GM19467 (cell line): ENCODE measurements around the gene MIAT.
"Not testable (repeated sequence)": the region's sequence is repeated elsewhere in the genome, so short reads cannot be mapped to it uniquely, and the experiment has no call there.

Experiments
- ATAC-seq: cut with Tn5 transposase; IDR thresholded peaks from one replicate; pipeline ENCODE4 v1.9.1; 2021; ENCODE audit warnings: mild to moderate bottlenecking, moderate library complexity; ENCODE audit not compliant: unreplicated experiment

The MIAT gene

GRCh38 chr22:26656891-26657851, at the start of gene MIAT:
MIAT (plus strand) TSS chr22:26657588.
- ATAC-seq, result no peak

DNA sequence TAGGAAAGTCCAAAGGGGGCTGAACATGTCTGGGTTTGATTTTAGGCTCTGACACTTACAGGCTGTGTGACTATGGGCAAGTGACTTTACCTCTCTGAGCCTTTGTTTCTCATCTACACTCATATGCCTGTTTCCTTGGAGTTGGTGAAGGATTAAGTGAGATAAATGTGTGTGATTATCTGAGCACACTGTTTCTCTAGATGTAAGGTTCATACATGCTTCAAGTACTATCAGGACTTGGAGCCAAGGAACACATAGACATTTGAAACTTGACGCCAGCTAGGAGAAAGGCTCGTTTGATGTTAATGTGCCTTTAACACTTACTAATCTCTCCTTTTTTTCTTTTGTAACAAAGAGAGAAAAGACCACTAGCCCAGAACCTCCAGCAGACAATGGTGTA, 49.3 kb upstream of the MIAT start:
- ATAC-seq, result no peak

- ATAC-seq, result no peak
These were observed 48.1 kb upstream of the MIAT start for GRCh38 chr22:26609287-26609686.

DNA sequence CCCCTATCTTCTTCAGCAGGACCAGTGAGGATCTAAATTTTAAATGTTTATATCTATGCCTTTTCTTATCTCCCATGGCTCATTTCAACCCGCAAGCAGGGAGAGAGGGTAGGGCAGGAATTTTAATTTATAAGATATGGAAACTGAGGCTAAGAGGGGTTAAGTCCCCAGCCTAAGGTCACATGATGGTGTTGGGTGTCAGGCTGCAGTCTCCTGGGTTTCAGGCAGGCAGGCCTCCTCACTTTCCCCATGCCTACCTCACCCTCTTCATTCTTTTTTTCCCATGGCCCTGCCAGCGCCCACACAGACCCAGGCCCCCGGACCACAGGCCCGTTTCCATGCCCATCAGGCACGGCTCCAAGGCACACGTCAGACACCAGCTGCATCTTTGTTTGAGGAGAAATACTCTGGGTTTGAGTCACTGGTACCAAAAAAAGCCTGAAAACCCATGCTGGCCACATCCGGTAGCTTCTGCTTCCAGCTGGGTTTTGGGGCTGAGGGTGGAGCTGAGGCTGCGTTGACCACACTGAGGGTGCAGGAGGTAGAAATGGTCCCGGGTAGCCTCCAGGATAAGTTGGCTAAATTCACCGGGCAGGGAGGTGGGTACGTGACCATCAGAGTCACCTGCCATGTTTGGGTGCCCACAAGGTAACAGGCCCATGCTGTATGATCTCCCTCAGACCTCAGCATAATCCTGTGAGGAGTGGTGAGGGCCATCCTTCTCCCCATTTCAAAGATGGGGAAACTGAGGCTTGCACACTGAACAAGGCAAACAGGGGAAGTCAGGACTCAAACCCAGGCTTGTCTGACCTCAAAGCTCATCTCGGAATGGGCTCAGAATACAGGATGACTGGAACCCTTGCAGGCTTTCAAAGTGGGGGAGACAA, 47.1 kb upstream of the MIAT start:
- ATAC-seq, result peak; percentile 61

DNA sequence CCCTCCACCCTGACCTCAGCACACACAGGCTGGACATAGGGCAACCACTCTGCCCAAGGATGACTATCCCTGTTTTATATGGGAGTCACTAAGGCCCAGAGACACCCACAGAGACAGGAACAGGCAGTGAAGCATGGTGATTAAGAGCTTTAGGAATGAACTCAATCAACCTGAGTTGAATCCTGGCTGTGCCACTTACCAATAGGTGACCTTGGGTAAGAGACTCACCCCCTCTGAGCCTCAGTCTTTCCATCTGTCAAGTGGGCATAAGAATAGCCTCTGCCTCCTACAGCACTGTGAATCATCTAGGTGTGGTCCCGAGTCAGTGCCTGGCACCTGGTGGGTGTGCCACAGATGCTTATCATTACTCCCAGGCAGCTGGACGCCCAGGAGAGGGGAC, 46.4 kb upstream of the MIAT start:
- no peak for ATAC-seq

DNA sequence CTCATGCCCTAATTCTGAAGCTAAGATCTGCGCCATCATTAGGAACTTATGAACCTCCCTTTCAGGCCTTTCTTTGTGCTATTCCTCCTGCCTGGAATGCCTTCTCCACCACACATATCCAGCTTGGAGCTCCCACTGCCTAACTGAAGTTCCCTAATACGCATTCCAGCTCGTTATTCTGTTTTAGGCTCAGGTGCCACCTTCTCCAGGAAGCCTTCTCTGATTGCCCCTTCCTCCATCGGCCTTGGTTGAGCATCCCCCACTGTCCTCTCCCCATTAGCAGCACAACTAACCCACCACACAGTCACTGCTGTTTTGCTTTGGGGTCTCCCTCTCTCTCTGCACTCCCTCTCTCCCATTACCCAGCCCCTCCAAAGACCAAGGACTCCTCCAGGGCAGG, 44.7 kb upstream of the MIAT start:
- ATAC-seq, result no peak

DNA sequence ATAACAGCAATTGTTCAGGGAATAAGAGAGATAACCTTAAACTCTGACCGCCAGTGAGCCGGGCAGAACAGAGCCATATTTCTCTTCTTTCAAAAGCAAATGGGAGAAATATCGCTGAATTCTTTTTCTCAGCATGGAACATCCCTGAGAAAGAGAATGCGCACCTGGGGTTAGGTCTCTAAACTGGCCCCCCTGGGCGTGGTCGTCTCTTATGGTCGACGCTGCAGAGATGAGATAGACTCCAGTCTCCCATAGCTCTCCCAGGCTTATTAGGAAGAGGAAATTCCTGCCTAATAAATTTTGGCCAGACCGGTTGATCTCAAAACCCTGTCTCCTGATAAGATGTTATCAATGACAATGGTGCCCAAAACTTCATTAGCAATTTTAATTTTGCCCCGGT, 43.6 kb upstream of the MIAT start:
- ATAC-seq, result not testable (repeated sequence)

GRCh38 chr22:26614322-26614721, 43.1 kb upstream of the MIAT start:
- ATAC-seq, result no peak

GRCh38 chr22:26615149-26615548, 42.2 kb upstream of the MIAT start:
- ATAC-seq, result peak; percentile 44

- no peak for ATAC-seq
These were observed 41.5 kb upstream of the MIAT start for GRCh38 chr22:26615830-26616435.

DNA sequence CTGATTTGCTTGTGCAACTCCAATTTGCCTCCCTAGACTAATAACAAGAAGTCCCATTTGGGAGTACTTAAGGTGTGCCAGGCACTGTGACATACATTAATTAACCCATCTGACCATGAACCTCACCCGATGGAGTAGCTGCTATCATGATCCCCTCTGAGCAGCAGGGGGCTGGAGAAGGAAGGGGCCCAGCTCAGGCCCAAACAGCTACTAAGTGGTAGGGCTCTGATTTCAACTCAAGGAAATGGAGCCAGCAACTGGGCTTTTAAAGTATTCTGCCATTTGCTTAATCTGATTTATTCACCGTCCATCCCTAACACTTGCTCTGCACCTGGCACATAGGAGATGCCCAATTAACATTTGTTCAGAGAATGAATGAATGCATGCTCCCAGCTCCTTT, 40.7 kb upstream of the MIAT start:
- ATAC-seq, result no peak

GRCh38 chr22:26617271-26618199, 39.9 kb upstream of the MIAT start, which contains the start of gene CRYBB1:
CRYBB1 (minus strand) TSS chr22:26618027; CDS start chr22:26616319, 1,708 bp downstream.
- no peak for ATAC-seq

DNA sequence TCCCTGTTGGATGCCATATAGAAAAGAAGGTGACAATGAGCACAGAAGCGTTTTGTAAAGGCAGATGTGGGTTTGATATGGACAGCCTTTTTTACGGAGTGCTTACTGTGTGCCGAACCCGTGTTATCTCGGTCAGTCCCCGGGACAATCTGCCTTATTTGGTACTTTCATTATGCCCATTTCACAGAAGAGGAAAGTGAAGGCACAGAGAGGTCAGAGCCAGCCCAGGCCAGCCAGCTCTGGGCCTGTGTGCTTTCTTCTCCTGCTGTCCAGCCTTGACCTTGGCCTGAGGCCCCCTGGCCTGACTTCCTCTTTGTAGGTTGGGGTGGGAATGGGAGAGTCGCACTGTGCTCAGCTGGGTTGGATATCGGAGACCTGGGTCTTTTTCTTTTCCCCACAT, 38.9 kb upstream of the MIAT start:
- ATAC-seq, result no peak

DNA sequence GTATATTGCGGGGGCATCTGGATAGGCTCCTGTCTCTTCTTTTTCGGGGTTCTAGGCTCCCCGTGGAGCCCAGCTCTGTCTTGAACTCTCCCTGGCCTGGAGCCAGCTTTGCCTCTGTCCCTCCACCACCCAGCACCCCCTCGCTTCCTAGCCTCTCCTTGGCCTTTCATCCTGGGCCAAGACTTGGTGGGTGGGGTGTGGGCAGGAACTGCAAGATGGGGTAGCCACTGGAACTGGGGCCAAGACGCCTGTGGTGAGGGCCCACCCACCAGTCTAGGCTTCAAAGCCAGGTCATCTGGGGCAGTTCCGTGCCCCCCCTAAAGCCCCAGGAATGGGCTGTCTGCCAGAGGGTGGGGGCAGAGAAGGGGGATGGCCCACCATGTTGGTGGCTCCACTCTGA, 37.9 kb upstream of the MIAT start:
- no peak for ATAC-seq

DNA sequence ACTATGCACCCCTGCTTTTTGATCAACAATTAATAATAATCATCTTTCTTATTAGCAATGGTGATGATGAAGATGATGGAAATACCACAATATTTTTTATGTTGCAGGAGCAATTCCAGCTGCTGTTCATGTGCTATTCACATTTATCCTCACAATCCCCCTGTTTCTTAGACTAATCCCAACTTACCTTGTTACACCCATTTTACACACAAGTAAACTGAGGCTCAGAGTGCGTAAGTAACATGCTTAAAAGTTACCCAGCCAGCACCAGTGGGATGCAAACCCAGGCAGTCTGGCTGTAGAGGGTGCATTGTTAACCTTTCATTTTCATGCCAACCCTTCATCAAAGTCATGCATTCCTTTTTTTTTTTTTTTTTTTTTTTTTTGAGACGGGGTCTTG, 37.2 kb upstream of the MIAT start:
- ATAC-seq, result no peak

DNA sequence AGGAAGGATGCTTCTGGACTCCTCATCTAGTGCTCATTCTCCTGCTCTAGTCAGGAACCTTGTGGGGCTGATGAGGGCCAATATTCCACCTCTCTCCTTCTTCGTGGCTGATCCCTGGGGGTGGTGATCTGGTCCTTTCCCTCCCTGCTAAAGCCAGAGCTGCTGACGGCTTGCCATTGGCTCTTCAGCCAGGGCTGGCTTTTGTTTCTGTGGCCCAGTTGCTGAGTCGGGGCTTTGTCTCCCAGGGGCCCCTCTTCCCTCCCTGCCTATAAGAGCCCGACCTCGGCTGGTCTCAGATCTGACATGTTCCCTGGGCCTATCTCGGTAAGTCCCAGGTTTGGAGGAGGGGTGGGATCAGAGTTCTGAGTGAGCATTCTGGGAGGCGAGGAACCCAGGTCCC, 35.7 kb upstream of the MIAT start, which contains the start of gene CRYBA4:
TSS of gene CRYBA4 (plus strand) at position 301 of the 400 bp plus-strand sequence. CDS start 634 bp downstream, outside the sequence.
- no peak for ATAC-seq

DNA sequence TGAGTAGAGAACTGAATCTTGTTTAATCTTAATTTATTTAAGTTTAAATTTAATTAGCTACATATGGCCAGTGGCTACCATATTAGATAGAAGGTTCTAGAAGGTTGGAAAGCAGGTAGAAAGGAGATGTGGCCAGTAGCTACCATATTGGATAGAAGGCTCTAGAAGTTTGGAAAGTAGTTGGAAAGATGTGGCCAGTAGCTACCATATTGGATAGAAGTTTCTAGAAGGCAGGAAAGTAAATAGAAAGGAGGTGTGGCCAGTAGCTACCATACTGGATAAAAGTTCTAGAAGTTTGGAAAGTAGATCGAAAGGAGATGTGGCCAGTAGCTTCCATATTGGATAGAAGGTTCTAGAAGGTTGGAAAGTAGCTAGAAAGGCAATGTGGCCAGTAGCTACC, 33.4 kb upstream of the MIAT start:
- no peak for ATAC-seq

DNA sequence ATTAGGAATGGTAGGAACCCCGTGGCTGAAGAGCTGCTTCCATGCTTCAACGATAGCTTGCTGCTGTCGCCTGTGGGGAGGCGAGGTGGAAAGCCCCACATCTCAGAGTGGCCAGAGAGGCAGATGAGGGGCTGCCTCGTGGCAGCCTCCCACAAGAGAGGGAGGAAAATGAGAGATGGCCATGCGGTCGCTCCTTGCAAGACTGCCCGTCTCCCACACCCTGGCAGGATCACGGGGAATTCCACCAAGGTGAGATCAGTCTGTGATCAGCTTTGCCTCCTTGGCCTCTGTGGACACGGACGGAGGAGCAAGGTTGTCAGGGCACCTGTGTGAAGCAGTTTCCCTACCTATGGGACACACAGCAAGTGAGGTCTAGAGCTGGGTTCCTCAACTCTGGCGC, 32.6 kb upstream of the MIAT start:
- no peak for ATAC-seq

GRCh38 chr22:26629988-26630761, 27.2 kb upstream of the MIAT start:
- no peak for ATAC-seq
